SK-N-SH (cell line): ENCODE data around the gene IMPA2. TPM values are rescaled to one million over a fixed set of nuclear protein-coding genes. Genes with fewer than 3 reads are reported as not detected.

ENCODE experiments used
- CTCF ChIA-PET: fragments of 300-600, 350-600 bp; formaldehyde crosslinking; extraction: SDS; loops from one replicate; lab custom pipeline; 2021; lab: Yijun Ruan, JAX
- POLR2A ChIA-PET: fragments of 350-600 bp; sonication (Branson Sonifier 250); formaldehyde crosslinking; extraction: SDS; loops from one replicate; lab custom pipeline; 2020; ENCODE audit warnings: antibody characterized with exemption, inconsistent platforms; lab: Yijun Ruan, JAX
- DNase-seq: peaks from one replicate; pipeline ENCODE4 v3.0.0; 2012
- H2AFZ ChIP-seq: fragments of 200-600 bp; sonication (generic); 2 replicates; pipeline ENCODE4 v1.8.1; 2016; ENCODE audit warnings: antibody characterized with exemption, mild to moderate bottlenecking, low read depth
- H3F3A ChIP-seq: fragments of 200-600 bp; sonication (generic); replicated peaks from 2 replicates; pipeline ENCODE3; 2016; ENCODE audit warnings: antibody characterized with exemption, mild to moderate bottlenecking; ENCODE audit not compliant: insufficient read depth
- H3K27ac ChIP-seq, 2 experiments: fragments of 200-500 bp in 1 of 2; fragments of 200-600 bp in 1 of 2; sonication (Bioruptor generic) in 1 of 2; sonication (generic), shearing (Covaris generic) in 1 of 2; 2 replicates each; pipeline versions ENCODE4 v1.5.1 to v1.6.1; 2014 to 2016; ENCODE audit warnings: low read depth in 2 of 2, inconsistent platforms in 1 of 2, low read length in 1 of 2, mild to moderate bottlenecking in 1 of 2, mixed read lengths in 1 of 2
- H3K27me3 ChIP-seq: fragments of 200-600 bp; sonication (generic), shearing (Covaris generic); 2 replicates; pipeline ENCODE4 v1.6.1; 2016; ENCODE audit warnings: mixed run types; ENCODE audit not compliant: insufficient read depth
- H3K36me3 ChIP-seq, 2 experiments: fragments of 200-500 bp in 1 of 2; fragments of 200-600 bp in 1 of 2; sonication (Bioruptor generic) in 1 of 2; sonication (generic) in 1 of 2; replicated peaks in 1 of 2; 2 replicates each; pipeline versions ENCODE3 to v1.5.1; 2014 to 2016; ENCODE audit warnings: low read length in 1 of 2, mild to moderate bottlenecking in 1 of 2; ENCODE audit not compliant: insufficient read depth in 2 of 2, control insufficient read depth in 1 of 2
- H3K4me1 ChIP-seq, 2 experiments: fragments of 200-500 bp in 1 of 2; fragments of 200-600 bp in 1 of 2; sonication (Bioruptor generic) in 1 of 2; sonication (generic), shearing (Covaris generic) in 1 of 2; 2 replicates each; pipeline versions ENCODE4 v1.5.1 to v1.6.1; 2014 to 2016; ENCODE audit warnings: low read depth in 1 of 2, low read length in 1 of 2, mixed run types in 1 of 2; ENCODE audit not compliant: insufficient read depth in 2 of 2, control insufficient read depth in 1 of 2
- H3K4me2 ChIP-seq: fragments of 200-600 bp; sonication (generic), shearing (Covaris generic); 2 replicates; pipeline ENCODE4 v1.6.1; 2017; ENCODE audit warnings: mixed run types
- H3K4me3 ChIP-seq, 2 experiments: fragments of 200-500 bp in 1 of 2; fragments of 200-600 bp in 1 of 2; sonication (Bioruptor generic) in 1 of 2; sonication (generic), shearing (Covaris generic) in 1 of 2; 2 replicates each; pipeline versions ENCODE4 v1.5.1 to v1.8.1; 2014 to 2016; ENCODE audit warnings: low read depth in 2 of 2, inconsistent platforms in 1 of 2, low read length in 1 of 2, mild to moderate bottlenecking in 1 of 2, mixed read lengths in 1 of 2, moderate library complexity in 1 of 2
- H3K79me2 ChIP-seq: fragments of 200-600 bp; sonication (generic); 2 replicates; pipeline ENCODE4 v1.8.1; 2017; ENCODE audit warnings: mild to moderate bottlenecking; ENCODE audit not compliant: insufficient read depth
- H3K9ac ChIP-seq: fragments of 200-600 bp; sonication (generic); 2 replicates; pipeline ENCODE4 v1.6.1; 2017; ENCODE audit warnings: mixed run types
- H3K9me2 ChIP-seq: fragments of 200-600 bp; sonication (generic); 2 replicates; pipeline ENCODE4 v1.6.1; 2017; ENCODE audit warnings: mixed run types
- H3K9me3 ChIP-seq: fragments of 200-600 bp; sonication (generic); 2 replicates; pipeline ENCODE4 v1.6.1; 2017; ENCODE audit warnings: mixed run types, mild to moderate bottlenecking, moderate library complexity
- H4K20me1 ChIP-seq: fragments of 200-600 bp; sonication (generic); 2 replicates; pipeline ENCODE4 v1.6.1; 2017; ENCODE audit warnings: mild to moderate bottlenecking, mixed run types; ENCODE audit not compliant: insufficient read depth
- CTCF ChIP-seq: fragments of 200-600 bp; sonication (generic); IDR thresholded peaks from 2 replicates; pipeline ENCODE4 v1.6.1; 2017; ENCODE audit warnings: antibody characterized with exemption, mild to moderate bottlenecking, moderate library complexity
- FOSL2 ChIP-seq: IDR thresholded peaks from 2 replicates; pipeline ENCODE4 v1.4.0; 2012; ENCODE audit warnings: low read depth, mild to moderate bottlenecking, moderate library complexity, borderline replicate concordance
- JUND ChIP-seq: IDR thresholded peaks from 2 replicates; pipeline ENCODE4 v1.4.0; 2012
- POLR2AphosphoS5 ChIP-seq: IDR thresholded peaks from 2 replicates; pipeline ENCODE4 v1.6.1; 2012; ENCODE audit warnings: low read depth, low read length
- REST ChIP-seq: IDR thresholded peaks from 2 replicates; pipeline ENCODE4 v1.6.1; 2012; ENCODE audit warnings: mild to moderate bottlenecking, low read depth, low read length, moderate library complexity
- SIN3A ChIP-seq: IDR thresholded peaks from 2 replicates; pipeline ENCODE4 v1.6.1; 2012; ENCODE audit warnings: low read depth, mild to moderate bottlenecking, low read length, moderate library complexity, borderline replicate concordance
- TAF1 ChIP-seq: IDR thresholded peaks from 2 replicates; pipeline ENCODE4 v1.6.1; 2012; ENCODE audit warnings: low read depth, mild to moderate bottlenecking, low read length, moderate library complexity, borderline replicate concordance
- TEAD4 ChIP-seq: IDR thresholded peaks from 2 replicates; pipeline ENCODE4 v1.4.0; 2012; ENCODE audit warnings: mild to moderate bottlenecking, borderline replicate concordance; ENCODE audit not compliant: insufficient read depth
- USF1 ChIP-seq: IDR thresholded peaks from 2 replicates; pipeline ENCODE4 v1.4.0; 2012; ENCODE audit warnings: low read depth, borderline replicate concordance
- ZBTB33 ChIP-seq: IDR thresholded peaks from 2 replicates; pipeline ENCODE4 v1.4.0; 2012; ENCODE audit warnings: low read depth, borderline replicate concordance
- WGBS: methylation state at CpG from one replicate; pipeline ENCODE4 v1.1.6; 2017; ENCODE audit warnings: low lambda C conversion rate; 5-methylcytosine and 5-hydroxymethylcytosine counted together
- polyA plus RNA-seq, 3 experiments: library from polyadenylated mRNA; depleted of rRNA; stranded (reverse); fragments of >200 nt; gene quantifications; 2 replicates each; pipeline ENCODE4 v1.2.3, GENCODE V29; 2012

The IMPA2 gene
- polyA plus RNA-seq, 1 of the 3 experiments (the other 2 are of a cell fraction): 0.18 TPM

- ChIA-PET POLR2A (interaction anchor here (0.6 kb wide), 1 partner anchor 312 kb away, joined by 5 read pairs; no protein-coding TSS in a partner anchor), CTCF (interaction anchor here (1.0 to 1.2 kb wide), 2 partner anchors 35 to 66 kb away, joined by 3 to 4 read pairs; no protein-coding TSS in a partner anchor)
- Histone ChIP-seq H3F3A (no peaks in the 10 kb centered on the region), H4K20me1 (no peaks in the 10 kb centered on the region), H3K79me2 (no peaks in the 10 kb centered on the region), H2AFZ (no peak overlapping the region), H3K4me2 (no peak overlapping the region), H3K9me2 (no peaks in the 10 kb centered on the region), H3K4me1 (no peaks in the 10 kb centered on the region), H3K9ac (no peak overlapping the region), H3K27ac (no peak overlapping the region), H3K27me3 (peaks cover 37% of the 10 kb centered on the region)
- no peak for DNase-seq
- 51% methylated on average over 23 of the region's 35 CpGs for WGBS
- TF ChIP-seq USF1 (no peak), TEAD4 (no peak)
- TF ChIP-seq, all 33 proteins: peak for 0
- Histone ChIP-seq H3K36me3 (no peaks in the 10 kb centered on the region), H3K4me3 (no peak overlapping the region), H3K9me3 (no peaks in the 10 kb centered on the region)
Measured at GRCh38 chr18:11972371-11973174, 8.7 kb upstream of the IMPA2 start.

- DNase-seq: no peak
- H4K20me1 ChIP-seq: no peaks in the 10 kb centered on the region
- no peak overlapping the region for H2AFZ ChIP-seq
- H3K27ac ChIP-seq: no peak overlapping the region
- no peaks in the 10 kb centered on the region for H3K9me2 ChIP-seq
- H3K36me3 ChIP-seq: no peaks in the 10 kb centered on the region
- WGBS: 6% methylated on average over 5 of the region's 5 CpGs
- H3K9me3 ChIP-seq: no peaks in the 10 kb centered on the region
- H3F3A ChIP-seq: no peaks in the 10 kb centered on the region
- no peaks in the 10 kb centered on the region for H3K79me2 ChIP-seq
- H3K4me1 ChIP-seq: no peaks in the 10 kb centered on the region
- CTCF ChIA-PET: no interaction called here
- peaks cover 39% of the 10 kb centered on the region for H3K27me3 ChIP-seq
- H3K4me2 ChIP-seq: no peak overlapping the region
- POLR2A ChIA-PET: no interaction called here
- H3K4me3 ChIP-seq: no peak overlapping the region
- TF ChIP-seq JUND (no peak), SIN3A (no peak), TEAD4 (no peak), FOSL2 (no peak), POLR2AphosphoS5 (no peak), CTCF (no peak), TAF1 (no peak), ZBTB33 (no peak), USF1 (no peak), REST (no peak)
- no peak overlapping the region for H3K9ac ChIP-seq
Measured at GRCh38 chr18:11974741-11975325, 6.5 kb upstream of the IMPA2 start.
